Measurements from ENCODE around the gene AMT. TPM values are rescaled to one million over a fixed set of nuclear protein-coding genes. Genes with fewer than 3 reads are reported as not detected.

Gene AMT
- total RNA-seq, 1 experiment from 2014 or later = 3.7 TPM

GRCh38 chr3:49377483-49377882 is 44.8 kb downstream of the AMT start:
- H3K27ac Mint-ChIP-seq (ENCODE audit: low read depth, unreplicated experiment) = peak overlapping the region; percentile 70
- H3K36me3 Mint-ChIP-seq (ENCODE audit: insufficient read depth, unreplicated experiment) = peaks cover 36% of the 10 kb centered on the region
- ChIA-PET POLR2A (interaction anchor here (0.8 to 2.9 kb wide), 4 partner anchors 19 to 68 kb away, joined by 3 to 13 read pairs (median 5); partner anchors contain the start of genes GPX1 and USP4), CTCF (interaction anchor here (1.3 kb wide), 1 partner anchor 71 kb away, joined by 4 read pairs; no protein-coding TSS in a partner anchor)
- H3K9me3 Mint-ChIP-seq (ENCODE audit: unreplicated experiment) = no peaks in the 10 kb centered on the region
- peak; percentile 60 for DNase-seq (ENCODE audit: unreplicated experiment)
- no TSS peak for BruUV-seq (replicated peaks)
- no peak for TF ChIP-seq CTCF (IDR thresholded peaks at IDR 0.05; ENCODE audit: unreplicated experiment)
- no peak overlapping the region for H3K4me3 Mint-ChIP-seq (ENCODE audit: unreplicated experiment)
- no peaks in the 10 kb centered on the region for H3K27me3 Mint-ChIP-seq (ENCODE audit: insufficient read depth, unreplicated experiment)
- H3K4me1 Mint-ChIP-seq (ENCODE audit: insufficient read depth, unreplicated experiment) = peaks cover 20% of the 10 kb centered on the region
- intact Hi-C loops (cut with micrococcal nuclease) = loop anchor here (5.0 kb wide), 1 partner anchor 35 kb away; the partner anchor contains the start of genes RHOA and TCTA

GRCh38 chr3:49371946-49372345 is 50.3 kb downstream of the AMT start:
- ChIA-PET POLR2A (no interaction called here), CTCF (interaction anchor here (0.7 kb wide), 1 partner anchor 574 kb away, joined by 3 read pairs; no protein-coding TSS in a partner anchor)
- DNase-seq (ENCODE audit: unreplicated experiment) = no peak
- Mint-ChIP-seq H3K4me1 (ENCODE audit: insufficient read depth, unreplicated experiment) (peaks cover 2% of the 10 kb centered on the region), H3K27ac (ENCODE audit: low read depth, unreplicated experiment) (no peak overlapping the region), H3K27me3 (ENCODE audit: insufficient read depth, unreplicated experiment) (no peaks in the 10 kb centered on the region), H3K4me3 (ENCODE audit: unreplicated experiment) (no peak overlapping the region), H3K36me3 (ENCODE audit: insufficient read depth, unreplicated experiment) (peaks cover 75% of the 10 kb centered on the region), H3K9me3 (ENCODE audit: unreplicated experiment) (no peaks in the 10 kb centered on the region)
- TF ChIP-seq CTCF (IDR thresholded peaks at IDR 0.05; ENCODE audit: unreplicated experiment) = no peak
- no TSS peak for BruUV-seq (replicated peaks)
- intact Hi-C loops (cut with micrococcal nuclease) = no loop called here

- POLR2A ChIA-PET = interaction anchor here (0.7 to 1.0 kb wide), 3 partner anchors 11 to 250 kb away, joined by 4 read pairs; partner anchors contain the start of gene USP19
- H3K27ac Mint-ChIP-seq (ENCODE audit: low read depth, unreplicated experiment) = peak overlapping the region; percentile 49
These were observed 51.5 kb downstream of the AMT start for GRCh38 chr3:49370585-49371290.

More at GRCh38 chr3:49370585-49371290, 51.5 kb downstream of the AMT start:
- TF ChIP-seq CTCF (IDR thresholded peaks at IDR 0.05; ENCODE audit: unreplicated experiment) = no peak
- no peaks in the 10 kb centered on the region for H3K27me3 Mint-ChIP-seq (ENCODE audit: insufficient read depth, unreplicated experiment)
- intact Hi-C loops (cut with micrococcal nuclease) = no loop called here
- no peaks in the 10 kb centered on the region for H3K4me1 Mint-ChIP-seq (ENCODE audit: insufficient read depth, unreplicated experiment)
- H3K4me3 Mint-ChIP-seq (ENCODE audit: unreplicated experiment) = no peak overlapping the region
- no peaks in the 10 kb centered on the region for H3K9me3 Mint-ChIP-seq (ENCODE audit: unreplicated experiment)
- no TSS peak for BruUV-seq (replicated peaks)
- no peak for DNase-seq (ENCODE audit: unreplicated experiment)
- CTCF ChIA-PET = interaction anchor here (0.7 kb wide), 1 partner anchor 31 kb away, joined by 6 read pairs; the partner anchor contains the start of gene USP4
- peaks cover 87% of the 10 kb centered on the region for H3K36me3 Mint-ChIP-seq (ENCODE audit: insufficient read depth, unreplicated experiment)

Other genes with a start within 250 kb of the AMT start
- gene C3orf62, start 145.2 kb downstream of the AMT start, total RNA-seq (2022) = 8.1 and 9.4 TPM in 2 replicates
- gene USP4, start 82.4 kb downstream of the AMT start, total RNA-seq (2022) = 52.6 and 54.1 TPM in 2 replicates
- gene GPX1, start 64.1 kb downstream of the AMT start, total RNA-seq (2022) = 576 and 589 TPM in 2 replicates
- gene RHOA, start 10.5 kb downstream of the AMT start, total RNA-seq (2022) = 273 and 298 TPM in 2 replicates
- 14.0 and 17.2 TPM in 2 replicates for gene TCTA, start 10.1 kb downstream of the AMT start, total RNA-seq (2022)
- 9.7 and 19.5 TPM in 2 replicates for gene NICN1, start 6.9 kb upstream of the AMT start, total RNA-seq (2022)
- gene DAG1, start 47.8 kb upstream of the AMT start, total RNA-seq (2022) = 40.3 and 49.9 TPM in 2 replicates
- 0.10 and 0.37 TPM in 2 replicates for gene BSN, start 132.0 kb upstream of the AMT start, total RNA-seq (2022)

Measured in MCF 10A (cell line).